ENCODE results near the gene ZNF407. TPM values are rescaled to one million over a fixed set of nuclear protein-coding genes. Genes with fewer than 3 reads are reported as not detected.

The ZNF407 gene
- total RNA-seq, 1 donor from 2014 or later, result 26.7 TPM

DNA sequence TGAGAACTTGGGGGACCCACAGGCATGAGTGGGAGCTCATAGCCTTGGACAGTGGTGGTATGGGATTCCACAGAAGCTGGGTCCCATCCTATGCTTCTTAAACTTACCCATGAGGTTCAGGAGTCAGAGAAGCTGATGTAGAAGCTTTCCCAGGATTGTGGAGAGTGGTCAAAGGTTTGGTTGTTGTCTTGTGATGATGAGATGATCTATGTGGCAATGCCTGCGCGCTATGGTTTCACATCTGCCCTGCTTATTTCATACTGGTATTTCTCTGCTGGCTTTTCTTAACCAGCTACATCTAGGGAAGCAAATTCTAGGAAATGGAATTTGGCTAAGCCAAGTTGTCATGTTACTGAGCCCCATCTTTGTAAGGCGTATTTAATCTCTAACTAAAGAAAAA lies 168.6 kb downstream of the ZNF407 start:
- TF ChIP-seq, protein P1, sequence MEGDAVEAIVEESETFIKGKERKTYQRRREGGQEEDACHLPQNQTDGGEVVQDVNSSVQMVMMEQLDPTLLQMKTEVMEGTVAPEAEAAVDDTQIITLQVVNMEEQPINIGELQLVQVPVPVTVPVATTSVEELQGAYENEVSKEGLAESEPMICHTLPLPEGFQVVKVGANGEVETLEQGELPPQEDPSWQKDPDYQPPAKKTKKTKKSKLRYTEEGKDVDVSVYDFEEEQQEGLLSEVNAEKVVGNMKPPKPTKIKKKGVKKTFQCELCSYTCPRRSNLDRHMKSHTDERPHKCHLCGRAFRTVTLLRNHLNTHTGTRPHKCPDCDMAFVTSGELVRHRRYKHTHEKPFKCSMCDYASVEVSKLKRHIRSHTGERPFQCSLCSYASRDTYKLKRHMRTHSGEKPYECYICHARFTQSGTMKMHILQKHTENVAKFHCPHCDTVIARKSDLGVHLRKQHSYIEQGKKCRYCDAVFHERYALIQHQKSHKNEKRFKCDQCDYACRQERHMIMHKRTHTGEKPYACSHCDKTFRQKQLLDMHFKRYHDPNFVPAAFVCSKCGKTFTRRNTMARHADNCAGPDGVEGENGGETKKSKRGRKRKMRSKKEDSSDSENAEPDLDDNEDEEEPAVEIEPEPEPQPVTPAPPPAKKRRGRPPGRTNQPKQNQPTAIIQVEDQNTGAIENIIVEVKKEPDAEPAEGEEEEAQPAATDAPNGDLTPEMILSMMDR (IDR thresholded peaks at IDR 0.05), result no peak
- Mint-ChIP-seq H3K36me3 (ENCODE audit: low read depth) (peaks cover 3% of the 10 kb centered on the region), H3K4me1 (no peaks in the 10 kb centered on the region), H3K9me3 (peaks cover 3% of the 10 kb centered on the region), H3K4me3 (no peak overlapping the region), H3K27me3 (no peaks in the 10 kb centered on the region), H3K27ac (no peak overlapping the region)
- intact Hi-C loops (cut with micrococcal nuclease), result no loop called here
- ChIA-PET POLR2A (no interaction called here), CTCF (no interaction called here)
- DNase-seq, result no peak
- no peak for ATAC-seq (ENCODE audit: low read depth)

DNA sequence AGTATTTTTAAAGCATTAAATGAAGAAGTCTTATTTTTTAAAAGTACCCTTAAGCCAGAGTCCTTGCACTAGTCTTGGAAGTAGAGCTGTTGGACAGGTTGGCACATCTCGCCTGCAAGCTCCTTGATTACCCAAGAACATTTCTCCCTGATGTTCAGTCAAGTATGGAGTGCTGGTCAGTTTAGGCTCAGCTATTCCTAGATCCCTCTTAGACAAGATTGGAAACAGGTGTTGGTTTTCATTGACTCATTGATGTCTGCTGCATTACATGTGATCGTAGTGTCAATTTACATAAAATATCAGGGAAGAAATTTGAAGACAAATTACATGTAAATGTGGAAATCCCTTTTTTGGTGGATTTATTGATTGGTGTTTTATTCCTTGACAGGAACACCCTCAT lies 170.4 kb downstream of the ZNF407 start:
- H3K27me3 Mint-ChIP-seq, result no peaks in the 10 kb centered on the region
- H3K27ac Mint-ChIP-seq, result no peak overlapping the region
- peaks cover 3% of the 10 kb centered on the region for H3K9me3 Mint-ChIP-seq
- ChIA-PET CTCF (no interaction called here), POLR2A (no interaction called here)
- DNase-seq (no peak), ATAC-seq (ENCODE audit: low read depth) (no peak)
- TF ChIP-seq, protein P1 (IDR thresholded peaks at IDR 0.05), result no peak
- peaks cover 3% of the 10 kb centered on the region for H3K36me3 Mint-ChIP-seq (ENCODE audit: low read depth)
- intact Hi-C loops (cut with micrococcal nuclease), result no loop called here
- peaks cover 6% of the 10 kb centered on the region for H3K4me1 Mint-ChIP-seq
- H3K4me3 Mint-ChIP-seq, result no peak overlapping the region

DNA sequence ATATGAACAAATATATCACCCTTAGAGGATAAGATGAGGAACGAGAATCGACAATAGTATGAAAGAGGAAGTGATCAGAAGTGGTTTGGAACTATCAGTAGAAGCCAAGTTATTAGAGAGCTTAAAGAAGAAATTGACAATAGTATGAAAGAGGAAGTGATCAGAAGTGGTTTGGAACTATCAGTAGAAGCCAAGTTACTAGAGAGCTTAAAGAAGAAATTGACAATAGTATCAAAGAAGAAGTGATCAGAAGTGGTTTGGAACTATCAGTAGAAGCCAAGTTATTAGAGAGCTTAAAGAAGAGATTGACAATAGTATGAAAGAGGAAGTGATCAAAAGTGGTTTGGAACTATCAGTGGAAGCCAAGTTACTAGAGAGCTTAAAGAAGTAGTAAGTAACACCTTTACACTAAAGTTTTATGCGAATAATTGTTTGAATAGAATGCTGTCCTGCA lies 175.5 kb downstream of the ZNF407 start:
- H3K36me3 Mint-ChIP-seq (ENCODE audit: low read depth), result peaks cover 5% of the 10 kb centered on the region
- peaks cover 28% of the 10 kb centered on the region for H3K4me1 Mint-ChIP-seq
- TF ChIP-seq, protein P1 (IDR thresholded peaks at IDR 0.05), result no peak
- DNase-seq, result no peak
- H3K27ac Mint-ChIP-seq, result no peak overlapping the region
- CTCF ChIA-PET, result interaction anchor here (1.0 kb wide), 1 partner anchor 33 kb away, joined by 3 read pairs; no protein-coding TSS in a partner anchor
- POLR2A ChIA-PET, result no interaction called here
- no peak overlapping the region for H3K4me3 Mint-ChIP-seq
- H3K9me3 Mint-ChIP-seq, result no peaks in the 10 kb centered on the region
- H3K27me3 Mint-ChIP-seq, result no peaks in the 10 kb centered on the region
- ATAC-seq (ENCODE audit: low read depth), result peak; percentile 25
- intact Hi-C loops (cut with micrococcal nuclease), result no loop called here

DNA sequence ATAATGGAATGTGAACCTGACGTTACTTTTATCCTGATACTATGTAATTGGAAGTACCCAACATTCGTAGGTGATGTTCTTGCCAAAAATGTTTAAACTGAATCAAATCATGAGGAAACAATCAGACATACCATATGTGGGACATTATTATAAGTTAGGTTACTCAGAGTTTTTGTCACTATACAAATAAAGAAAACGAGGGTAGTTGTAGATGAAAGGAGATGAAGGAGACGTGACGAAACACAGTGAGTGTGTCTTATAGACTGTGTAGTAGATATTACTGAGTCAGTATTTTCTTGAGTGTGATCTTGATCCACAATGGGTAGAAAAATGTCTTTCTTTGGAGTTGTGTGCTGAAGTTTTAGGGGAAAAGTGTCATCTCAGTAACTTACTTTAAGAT lies 176.8 kb downstream of the ZNF407 start:
- POLR2A ChIA-PET, result no interaction called here

DNA sequence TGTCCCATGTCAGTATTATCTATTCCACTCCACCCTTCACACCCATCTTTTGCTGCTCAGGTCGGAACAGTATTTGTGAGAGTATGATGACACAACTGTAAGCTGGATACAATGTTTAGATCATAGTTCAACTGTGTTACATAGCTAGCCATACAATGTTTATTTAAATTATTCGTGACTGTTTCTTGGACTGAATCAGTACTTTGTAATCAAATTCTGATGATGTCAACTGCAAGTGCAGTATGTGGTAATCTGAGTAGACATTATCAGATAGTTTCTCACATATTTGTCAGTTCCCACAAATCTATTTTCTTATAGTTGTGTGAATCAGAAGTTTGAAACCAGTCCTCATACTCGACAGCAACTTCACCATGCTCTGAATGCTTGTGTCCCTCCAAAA lies 177.6 kb downstream of the ZNF407 start:
- ATAC-seq (ENCODE audit: low read depth) (no peak), DNase-seq (no peak)
- Mint-ChIP-seq H3K27ac (no peak overlapping the region), H3K27me3 (no peaks in the 10 kb centered on the region), H3K9me3 (no peaks in the 10 kb centered on the region), H3K36me3 (ENCODE audit: low read depth) (peaks cover 10% of the 10 kb centered on the region), H3K4me1 (peaks cover 28% of the 10 kb centered on the region), H3K4me3 (no peak overlapping the region)
- POLR2A ChIA-PET, result no interaction called here
- TF ChIP-seq, protein P1 (IDR thresholded peaks at IDR 0.05), result no peak
- CTCF ChIA-PET, result no interaction called here
- intact Hi-C loops (cut with micrococcal nuclease), result no loop called here

More for the DNA sequence above, 176.8 kb downstream of the ZNF407 start:
- ATAC-seq (ENCODE audit: low read depth) (no peak), DNase-seq (no peak)
- H3K27ac Mint-ChIP-seq, result no peak overlapping the region
- no peaks in the 10 kb centered on the region for H3K9me3 Mint-ChIP-seq
- no peaks in the 10 kb centered on the region for H3K27me3 Mint-ChIP-seq
- intact Hi-C loops (cut with micrococcal nuclease), result no loop called here
- CTCF ChIA-PET, result no interaction called here
- H3K4me3 Mint-ChIP-seq, result no peak overlapping the region
- H3K36me3 Mint-ChIP-seq (ENCODE audit: low read depth), result peaks cover 10% of the 10 kb centered on the region
- H3K4me1 Mint-ChIP-seq, result peaks cover 28% of the 10 kb centered on the region
- TF ChIP-seq, protein P1 (IDR thresholded peaks at IDR 0.05), result no peak
